ENCODE data around the gene ZNF688.
"Not testable (repeated sequence)": the region's sequence is repeated elsewhere in the genome, so short reads cannot be mapped to it uniquely, and the experiment has no call there.

ZNF688 gene

DNA sequence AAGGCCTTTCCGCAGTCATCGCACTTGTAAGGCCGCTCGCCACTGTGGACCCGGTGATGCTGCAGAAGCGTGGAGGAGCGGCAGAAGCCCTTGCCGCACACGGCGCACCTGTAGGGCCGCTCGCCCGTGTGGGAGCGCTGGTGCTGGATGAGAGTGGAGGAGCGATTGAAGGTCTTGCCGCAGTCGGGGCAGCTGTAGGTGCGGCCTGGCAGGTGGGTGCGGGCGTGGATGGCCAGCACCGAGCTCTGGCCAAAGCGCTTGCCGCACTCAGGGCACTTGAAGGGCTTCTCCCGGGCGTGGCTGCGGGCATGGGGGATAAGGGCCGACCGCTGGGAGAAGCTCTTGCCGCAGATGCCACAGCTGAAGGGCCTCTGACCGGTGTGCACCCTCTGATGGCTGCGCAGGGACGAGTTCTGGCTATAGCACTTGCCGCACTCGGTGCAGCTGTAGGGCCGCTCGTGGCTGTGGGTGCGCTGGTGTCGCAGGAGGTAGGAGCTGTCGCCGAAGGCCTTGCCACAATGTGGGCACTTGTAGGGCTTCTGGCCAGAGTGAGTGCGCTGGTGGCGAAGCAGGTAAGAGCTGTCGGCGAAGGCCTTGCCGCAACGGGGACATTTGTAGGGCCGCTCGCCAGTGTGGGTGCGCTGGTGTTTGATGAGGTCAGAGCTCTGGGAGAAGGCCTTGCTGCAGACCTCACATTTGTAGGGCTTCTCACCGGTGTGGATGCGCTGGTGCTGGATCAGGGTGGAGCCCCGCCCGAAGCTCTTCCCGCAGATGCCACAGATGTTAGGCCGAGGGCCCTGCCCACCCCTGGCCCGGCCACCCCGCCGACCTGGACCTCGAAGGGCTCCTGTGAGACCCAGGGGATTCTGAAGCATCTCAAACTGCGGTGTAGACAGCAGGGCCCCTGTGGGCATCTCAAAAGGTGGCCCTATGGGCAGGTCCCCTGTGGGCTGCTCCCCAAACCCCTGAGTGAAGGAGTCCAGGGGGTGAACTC is 46.6 kb downstream of the ZNF688 start:
- ATAC-seq = no peak
- TF ChIP-seq CREB5 (CRISPR knock-in tag; IDR thresholded peaks at IDR 0.05; ENCODE audit: low read depth) = no peak
- no peak for TF ChIP-seq TCF4 (CRISPR knock-in tag; IDR thresholded peaks at IDR 0.05; ENCODE audit: borderline replicate concordance)
- no peak for TF ChIP-seq SNAI2 (CRISPR knock-in tag; IDR thresholded peaks at IDR 0.05)
- no peak for TF ChIP-seq ZNF8 (CRISPR knock-in tag; IDR thresholded peaks at IDR 0.05)
- TF ChIP-seq, protein P1, sequence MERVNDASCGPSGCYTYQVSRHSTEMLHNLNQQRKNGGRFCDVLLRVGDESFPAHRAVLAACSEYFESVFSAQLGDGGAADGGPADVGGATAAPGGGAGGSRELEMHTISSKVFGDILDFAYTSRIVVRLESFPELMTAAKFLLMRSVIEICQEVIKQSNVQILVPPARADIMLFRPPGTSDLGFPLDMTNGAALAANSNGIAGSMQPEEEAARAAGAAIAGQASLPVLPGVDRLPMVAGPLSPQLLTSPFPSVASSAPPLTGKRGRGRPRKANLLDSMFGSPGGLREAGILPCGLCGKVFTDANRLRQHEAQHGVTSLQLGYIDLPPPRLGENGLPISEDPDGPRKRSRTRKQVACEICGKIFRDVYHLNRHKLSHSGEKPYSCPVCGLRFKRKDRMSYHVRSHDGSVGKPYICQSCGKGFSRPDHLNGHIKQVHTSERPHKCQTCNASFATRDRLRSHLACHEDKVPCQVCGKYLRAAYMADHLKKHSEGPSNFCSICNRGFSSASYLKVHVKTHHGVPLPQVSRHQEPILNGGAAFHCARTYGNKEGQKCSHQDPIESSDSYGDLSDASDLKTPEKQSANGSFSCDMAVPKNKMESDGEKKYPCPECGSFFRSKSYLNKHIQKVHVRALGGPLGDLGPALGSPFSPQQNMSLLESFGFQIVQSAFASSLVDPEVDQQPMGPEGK (CRISPR knock-in tag; IDR thresholded peaks at IDR 0.05; ENCODE audit: borderline replicate concordance) = no peak
- no peak for TF ChIP-seq OSR1 (CRISPR knock-in tag; IDR thresholded peaks at IDR 0.05)
- TF ChIP-seq CSDC2 (CRISPR knock-in tag; IDR thresholded peaks at IDR 0.05) = no peak

DNA sequence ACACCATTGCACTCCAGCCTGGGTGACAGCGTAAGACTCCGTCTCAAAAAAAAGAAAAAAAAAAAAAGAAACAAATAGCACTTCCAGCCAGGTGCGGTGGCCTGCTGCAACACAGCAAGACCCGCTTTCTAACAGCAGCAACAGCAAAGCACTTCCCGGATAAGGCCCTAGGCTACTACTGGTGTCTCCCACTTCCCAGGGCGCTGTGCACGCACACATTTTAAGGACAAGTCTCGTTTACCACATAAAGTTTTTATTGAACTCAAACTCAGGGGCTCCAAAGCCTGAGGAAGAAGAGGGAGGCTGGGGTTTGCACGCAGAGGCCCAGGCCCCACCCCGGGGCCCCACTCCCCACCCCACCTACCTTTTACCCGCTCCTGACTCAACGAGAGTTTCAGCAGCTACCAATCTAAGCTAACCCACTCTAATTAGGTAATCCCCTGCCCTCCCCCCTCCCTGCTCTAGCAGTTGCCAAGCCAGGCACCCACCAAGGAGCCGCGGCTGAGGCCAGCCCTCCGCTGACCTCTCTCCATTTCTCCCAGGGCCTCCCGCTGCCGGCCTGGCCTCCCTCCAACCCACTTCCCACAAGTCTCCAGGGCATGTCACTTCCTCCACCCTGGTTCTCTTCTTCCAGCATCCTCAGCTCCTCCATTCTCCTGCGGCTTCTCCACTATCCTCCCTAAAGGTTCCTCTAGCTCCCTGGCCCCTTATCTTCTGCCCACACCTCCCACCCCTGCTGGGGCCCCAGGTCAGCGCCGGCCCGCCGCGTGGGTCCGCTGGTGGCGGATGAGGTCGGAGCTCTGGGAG is 47.5 kb downstream of the ZNF688 start:
- TF ChIP-seq ZC3H10 (CRISPR knock-in tag; IDR thresholded peaks at IDR 0.05) (no peak), RARB (CRISPR knock-in tag; IDR thresholded peaks at IDR 0.05) (no peak)
- ATAC-seq = no peak

- not testable (repeated sequence) for ATAC-seq
These were observed 48.6 kb downstream of the ZNF688 start for GRCh38 chr16:30522702-30523463.

DNA sequence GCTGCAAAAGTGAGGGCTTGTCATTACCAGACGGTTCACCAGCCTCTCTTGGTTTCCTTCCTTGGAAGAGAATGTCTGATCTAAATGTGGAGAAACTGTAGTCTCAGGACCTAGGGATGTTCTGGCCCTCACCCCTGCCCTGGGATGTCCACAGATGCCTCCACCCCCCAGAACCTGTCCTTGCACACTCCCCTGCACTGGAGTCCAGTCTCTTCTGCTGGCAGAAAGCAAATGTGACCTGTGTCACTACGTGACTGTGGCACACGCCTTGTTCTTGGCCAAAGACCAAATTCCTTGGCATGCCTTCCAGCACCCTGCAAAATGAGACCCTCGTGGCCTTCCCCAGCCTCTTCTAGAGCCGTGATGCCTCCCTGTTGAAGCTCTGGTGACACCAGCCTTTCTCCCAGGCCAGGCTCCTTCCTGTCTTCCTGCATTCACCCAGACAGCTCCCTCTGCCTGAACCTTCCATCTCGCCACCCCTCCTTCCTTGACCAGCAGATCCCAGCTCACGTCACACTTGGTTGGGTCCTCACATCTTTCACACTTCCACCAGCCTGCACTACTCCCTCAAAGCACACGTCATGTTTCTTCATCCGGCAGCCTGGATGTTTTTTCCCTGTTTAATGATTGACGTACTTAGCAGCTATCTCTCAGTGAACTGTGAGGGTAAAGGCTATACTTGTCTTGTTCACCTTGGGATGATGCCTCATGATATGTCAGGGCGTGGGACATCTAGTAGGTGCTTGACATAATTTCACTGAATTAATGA is 49.5 kb downstream of the ZNF688 start:
- ATAC-seq = no peak
- TF ChIP-seq ZC3H10 (CRISPR knock-in tag; IDR thresholded peaks at IDR 0.05) (no peak), TOX (CRISPR knock-in tag; IDR thresholded peaks at IDR 0.05; ENCODE audit: borderline replicate concordance) (no peak), ZFP30 (CRISPR knock-in tag; IDR thresholded peaks at IDR 0.05) (no peak), ARNTL (CRISPR knock-in tag; IDR thresholded peaks at IDR 0.05; ENCODE audit: borderline replicate concordance, low read depth) (no peak), ZNF70 (CRISPR knock-in tag; IDR thresholded peaks at IDR 0.05) (no peak), BACH2 (CRISPR knock-in tag; IDR thresholded peaks at IDR 0.05; ENCODE audit: borderline replicate concordance) (no peak), CREB5 (CRISPR knock-in tag; IDR thresholded peaks at IDR 0.05; ENCODE audit: low read depth) (no peak), ESRRG (CRISPR knock-in tag; IDR thresholded peaks at IDR 0.05) (no peak)
- TF ChIP-seq, protein P2, sequence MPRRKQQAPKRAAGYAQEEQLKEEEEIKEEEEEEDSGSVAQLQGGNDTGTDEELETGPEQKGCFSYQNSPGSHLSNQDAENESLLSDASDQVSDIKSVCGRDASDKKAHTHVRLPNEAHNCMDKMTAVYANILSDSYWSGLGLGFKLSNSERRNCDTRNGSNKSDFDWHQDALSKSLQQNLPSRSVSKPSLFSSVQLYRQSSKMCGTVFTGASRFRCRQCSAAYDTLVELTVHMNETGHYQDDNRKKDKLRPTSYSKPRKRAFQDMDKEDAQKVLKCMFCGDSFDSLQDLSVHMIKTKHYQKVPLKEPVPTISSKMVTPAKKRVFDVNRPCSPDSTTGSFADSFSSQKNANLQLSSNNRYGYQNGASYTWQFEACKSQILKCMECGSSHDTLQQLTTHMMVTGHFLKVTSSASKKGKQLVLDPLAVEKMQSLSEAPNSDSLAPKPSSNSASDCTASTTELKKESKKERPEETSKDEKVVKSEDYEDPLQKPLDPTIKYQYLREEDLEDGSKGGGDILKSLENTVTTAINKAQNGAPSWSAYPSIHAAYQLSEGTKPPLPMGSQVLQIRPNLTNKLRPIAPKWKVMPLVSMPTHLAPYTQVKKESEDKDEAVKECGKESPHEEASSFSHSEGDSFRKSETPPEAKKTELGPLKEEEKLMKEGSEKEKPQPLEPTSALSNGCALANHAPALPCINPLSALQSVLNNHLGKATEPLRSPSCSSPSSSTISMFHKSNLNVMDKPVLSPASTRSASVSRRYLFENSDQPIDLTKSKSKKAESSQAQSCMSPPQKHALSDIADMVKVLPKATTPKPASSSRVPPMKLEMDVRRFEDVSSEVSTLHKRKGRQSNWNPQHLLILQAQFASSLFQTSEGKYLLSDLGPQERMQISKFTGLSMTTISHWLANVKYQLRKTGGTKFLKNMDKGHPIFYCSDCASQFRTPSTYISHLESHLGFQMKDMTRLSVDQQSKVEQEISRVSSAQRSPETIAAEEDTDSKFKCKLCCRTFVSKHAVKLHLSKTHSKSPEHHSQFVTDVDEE (CRISPR knock-in tag; IDR thresholded peaks at IDR 0.05) = no peak
- TF ChIP-seq, protein P1 (CRISPR knock-in tag; IDR thresholded peaks at IDR 0.05; ENCODE audit: borderline replicate concordance) = no peak
